Activated T-helper 2 cell treated with anti-CD3 and anti-CD28 coated beads, Interferon-gamma antibody, Interleukin-2, Interleukin-4, amounts not matched to agents 10 μg/mL and 5 μg/mL and 100 μg/mL, durations not matched to agents 14 hours and 24 hours and 36 hours (primary cell): ENCODE data around the gene MYOM3. TPM values are rescaled to one million over a fixed set of nuclear protein-coding genes. Genes with fewer than 3 reads are reported as not detected.

Source experiments
- DNase-seq: peaks from one replicate; pipeline ENCODE4 v3.0.0; 2021; ENCODE audit warnings: low spot score
- H3K27ac Mint-ChIP-seq: one replicate; pipeline ENCODE4 v1.8.0; 2021; ENCODE audit warnings: mixed read lengths
- H3K27me3 Mint-ChIP-seq: one replicate; pipeline ENCODE4 v1.8.0; 2021; ENCODE audit warnings: low read depth, mixed read lengths
- H3K36me3 Mint-ChIP-seq: one replicate; pipeline ENCODE4 v1.8.0; 2021; ENCODE audit warnings: low read depth, mixed read lengths
- H3K4me1 Mint-ChIP-seq: one replicate; pipeline ENCODE4 v1.8.0; 2021; ENCODE audit warnings: low read depth, mixed read lengths
- H3K4me3 Mint-ChIP-seq: one replicate; pipeline ENCODE4 v1.8.0; 2021; ENCODE audit warnings: low read depth, mild to moderate bottlenecking, moderate library complexity, mixed read lengths
- H3K9me3 Mint-ChIP-seq: one replicate; pipeline ENCODE4 v1.8.0; 2021; ENCODE audit warnings: mixed read lengths
- intact Hi-C: fragments of 100-400 bp; cut with micrococcal nuclease; formaldehyde crosslinking; loops from one replicate; pipeline ENCODE4 v1.15.1; 2023
- total RNA-seq: library from RNA; stranded (reverse); gene quantifications from 2 replicates; pipeline ENCODE4 v1.2.3, GENCODE V29; 2022

Gene MYOM3
- total RNA-seq, 1 donor from 2014 or later, result not detected

- H3K27me3 Mint-ChIP-seq, result peaks cover 8% of the 10 kb centered on the region
- no peaks in the 10 kb centered on the region for H3K4me1 Mint-ChIP-seq
- intact Hi-C loops, result no loop called here
- no peaks in the 10 kb centered on the region for H3K36me3 Mint-ChIP-seq
- no peak for DNase-seq
- no peak overlapping the region for H3K4me3 Mint-ChIP-seq
- H3K27ac Mint-ChIP-seq, result no peak overlapping the region
- H3K9me3 Mint-ChIP-seq, result peaks cover 7% of the 10 kb centered on the region
Observed at GRCh38 chr1:24127801-24128363, 15.9 kb upstream of the MYOM3 start.

- intact Hi-C loops, result no loop called here
- Mint-ChIP-seq H3K4me3 (no peak overlapping the region), H3K9me3 (peaks cover 7% of the 10 kb centered on the region), H3K27ac (no peak overlapping the region), H3K27me3 (peaks cover 6% of the 10 kb centered on the region), H3K36me3 (no peaks in the 10 kb centered on the region), H3K4me1 (no peaks in the 10 kb centered on the region)
- DNase-seq, result no peak
Observed at GRCh38 chr1:24127134-24127800, 15.3 kb upstream of the MYOM3 start.

- Mint-ChIP-seq H3K27me3 (peaks cover 6% of the 10 kb centered on the region), H3K27ac (no peak overlapping the region), H3K4me1 (no peaks in the 10 kb centered on the region), H3K9me3 (peaks cover 7% of the 10 kb centered on the region), H3K4me3 (no peak overlapping the region), H3K36me3 (no peaks in the 10 kb centered on the region)
- intact Hi-C loops, result no loop called here
- no peak for DNase-seq
Observed at GRCh38 chr1:24126672-24127023, 14.7 kb upstream of the MYOM3 start.

GRCh38 chr1:24126018-24126671 lies 14.2 kb upstream of the MYOM3 start:
- H3K27me3 Mint-ChIP-seq, result peaks cover 5% of the 10 kb centered on the region
- no peak overlapping the region for H3K4me3 Mint-ChIP-seq
- H3K27ac Mint-ChIP-seq, result no peak overlapping the region
- intact Hi-C loops, result no loop called here
- H3K36me3 Mint-ChIP-seq, result no peaks in the 10 kb centered on the region
- no peaks in the 10 kb centered on the region for H3K4me1 Mint-ChIP-seq
- peaks cover 7% of the 10 kb centered on the region for H3K9me3 Mint-ChIP-seq
- no peak for DNase-seq

GRCh38 chr1:24125456-24125855 lies 13.5 kb upstream of the MYOM3 start:
- no peaks in the 10 kb centered on the region for H3K36me3 Mint-ChIP-seq
- H3K4me3 Mint-ChIP-seq, result no peak overlapping the region
- DNase-seq, result no peak
- peaks cover 7% of the 10 kb centered on the region for H3K9me3 Mint-ChIP-seq
- no peaks in the 10 kb centered on the region for H3K4me1 Mint-ChIP-seq
- peaks cover 5% of the 10 kb centered on the region for H3K27me3 Mint-ChIP-seq
- intact Hi-C loops, result no loop called here
- no peak overlapping the region for H3K27ac Mint-ChIP-seq

GRCh38 chr1:24124980-24125379 lies 13.0 kb upstream of the MYOM3 start:
- Mint-ChIP-seq H3K27ac (no peak overlapping the region), H3K9me3 (peaks cover 3% of the 10 kb centered on the region), H3K36me3 (no peaks in the 10 kb centered on the region), H3K4me1 (no peaks in the 10 kb centered on the region), H3K4me3 (no peak overlapping the region), H3K27me3 (peaks cover 5% of the 10 kb centered on the region)
- intact Hi-C loops, result no loop called here
- DNase-seq, result no peak

GRCh38 chr1:24123611-24124010 lies 11.7 kb upstream of the MYOM3 start:
- Mint-ChIP-seq H3K9me3 (no peaks in the 10 kb centered on the region), H3K4me1 (no peaks in the 10 kb centered on the region), H3K27me3 (peaks cover 2% of the 10 kb centered on the region), H3K4me3 (no peak overlapping the region), H3K27ac (no peak overlapping the region), H3K36me3 (no peaks in the 10 kb centered on the region)
- intact Hi-C loops, result no loop called here
- no peak for DNase-seq

- Mint-ChIP-seq H3K27me3 (peaks cover under 1% of the 10 kb centered on the region), H3K27ac (no peak overlapping the region), H3K4me1 (no peaks in the 10 kb centered on the region), H3K9me3 (no peaks in the 10 kb centered on the region), H3K4me3 (no peak overlapping the region), H3K36me3 (no peaks in the 10 kb centered on the region)
- DNase-seq, result no peak
- intact Hi-C loops, result no loop called here
Observed at GRCh38 chr1:24122776-24123175, 10.8 kb upstream of the MYOM3 start.

GRCh38 chr1:24121406-24121805 lies 9.5 kb upstream of the MYOM3 start:
- no peaks in the 10 kb centered on the region for H3K36me3 Mint-ChIP-seq
- H3K9me3 Mint-ChIP-seq, result no peaks in the 10 kb centered on the region
- DNase-seq, result no peak
- no peak overlapping the region for H3K4me3 Mint-ChIP-seq
- intact Hi-C loops, result no loop called here
- no peaks in the 10 kb centered on the region for H3K4me1 Mint-ChIP-seq
- peaks cover 8% of the 10 kb centered on the region for H3K27me3 Mint-ChIP-seq
- H3K27ac Mint-ChIP-seq, result no peak overlapping the region

GRCh38 chr1:24120965-24121364 lies 9.0 kb upstream of the MYOM3 start:
- no peak for DNase-seq
- no peak overlapping the region for H3K27ac Mint-ChIP-seq
- intact Hi-C loops, result no loop called here

GRCh38 chr1:24119859-24120756 lies 8.2 kb upstream of the MYOM3 start:
- Mint-ChIP-seq H3K4me3 (no peak overlapping the region), H3K36me3 (no peaks in the 10 kb centered on the region), H3K9me3 (no peaks in the 10 kb centered on the region), H3K27ac (no peak overlapping the region), H3K27me3 (peaks cover 11% of the 10 kb centered on the region), H3K4me1 (no peaks in the 10 kb centered on the region)
- no peak for DNase-seq
- intact Hi-C loops, result no loop called here

More at GRCh38 chr1:24120965-24121364, 9.0 kb upstream of the MYOM3 start:
- H3K36me3 Mint-ChIP-seq, result no peaks in the 10 kb centered on the region
- peaks cover 11% of the 10 kb centered on the region for H3K27me3 Mint-ChIP-seq
- H3K4me3 Mint-ChIP-seq, result no peak overlapping the region
- H3K4me1 Mint-ChIP-seq, result no peaks in the 10 kb centered on the region
- H3K9me3 Mint-ChIP-seq, result no peaks in the 10 kb centered on the region

- Mint-ChIP-seq H3K36me3 (no peaks in the 10 kb centered on the region), H3K9me3 (no peaks in the 10 kb centered on the region), H3K27me3 (peaks cover 11% of the 10 kb centered on the region), H3K4me1 (no peaks in the 10 kb centered on the region), H3K4me3 (no peak overlapping the region), H3K27ac (no peak overlapping the region)
- intact Hi-C loops, result no loop called here
- DNase-seq, result no peak
Observed at GRCh38 chr1:24119489-24119858, 7.5 kb upstream of the MYOM3 start.
